GM23338 (cell line): Measurements from ENCODE around the gene PARVG.

Experiments
- EZH2 ChIP-seq: fragments of 200-600 bp; sonication (generic); IDR thresholded peaks from one replicate; pipeline ENCODE4 v1.8.0; 2017; ENCODE audit warnings: antibody characterized with exemption, mild to moderate bottlenecking, low read depth; ENCODE audit not compliant: unreplicated experiment
- POLR2AphosphoS5 ChIP-seq: IDR thresholded peaks from 2 replicates; pipeline ENCODE4 v1.6.1; 2016; ENCODE audit warnings: antibody characterized with exemption, low read depth
- ZNF114 ChIP-seq: fragments of 250-450 bp; sonication (Bioruptor Pico); IDR thresholded peaks from 2 replicates; pipeline ENCODE4 v1.5.0; 2020; ENCODE audit warnings: mild to moderate bottlenecking, moderate library complexity

DNA sequence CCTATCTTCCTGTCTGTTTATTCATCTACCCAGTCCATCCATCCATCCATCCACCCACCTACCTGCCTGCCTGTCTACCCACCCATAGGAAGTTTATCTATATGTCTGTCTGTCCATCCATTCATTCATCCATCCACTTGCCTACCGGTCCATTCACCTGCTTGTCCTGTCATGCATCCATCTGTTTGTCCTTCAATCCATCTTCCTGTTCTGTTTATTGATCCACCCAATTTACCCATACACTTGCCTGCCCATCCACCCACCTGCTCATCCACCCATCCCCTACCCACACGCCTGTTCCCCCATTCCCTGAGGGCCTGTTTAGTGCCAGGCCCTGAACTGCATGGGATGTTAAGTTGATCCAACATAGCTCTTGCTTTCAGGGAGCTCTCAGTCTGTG is 18.4 kb downstream of the PARVG start:
- no peak for TF ChIP-seq POLR2AphosphoS5
- TF ChIP-seq EZH2, result no peak
- no peak for TF ChIP-seq ZNF114 (CRISPR knock-in tag)
